Stimulated activated CD4-positive, alpha-beta T cell treated with anti-CD3 and anti-CD28 coated beads, Interleukin-15, amount 100 ng/mL, for 1 hour (primary cell): ENCODE measurements around the gene TSTD2.

ENCODE experiments used
- DNase-seq, 2 donors: peaks; one replicate each; pipeline ENCODE4 v3.0.0-alpha.2; 2020; ENCODE audit warnings: low read depth in 1 of 2, low spot score in 1 of 2

TSTD2 gene

GRCh38 chr9:97564291-97565175 is 68.6 kb downstream of the TSTD2 start:
- DNase-seq, result no peak

GRCh38 chr9:97563458-97564135 is 69.6 kb downstream of the TSTD2 start:
- DNase-seq, result no peak

GRCh38 chr9:97562542-97562941 is 70.6 kb downstream of the TSTD2 start:
- no peak for DNase-seq

GRCh38 chr9:97561501-97561900 is 71.7 kb downstream of the TSTD2 start:
- no peak for DNase-seq

GRCh38 chr9:97560851-97561250 is 72.3 kb downstream of the TSTD2 start:
- DNase-seq, result no peak

GRCh38 chr9:97560154-97560553 is 73.0 kb downstream of the TSTD2 start:
- DNase-seq, result no peak

- no peak for DNase-seq
Observed at GRCh38 chr9:97559111-97559514, 74.1 kb downstream of the TSTD2 start.

GRCh38 chr9:97558701-97559101 is 74.5 kb downstream of the TSTD2 start:
- DNase-seq, result no peak

- DNase-seq, result no peak
Observed at GRCh38 chr9:97557606-97558095, 75.5 kb downstream of the TSTD2 start.

GRCh38 chr9:97556721-97557605 is 76.2 kb downstream of the TSTD2 start:
- DNase-seq, result no peak

GRCh38 chr9:97556036-97556720 is 77.0 kb downstream of the TSTD2 start:
- DNase-seq, result no peak

- DNase-seq, result no peak
Observed at GRCh38 chr9:97555164-97555563, 78.0 kb downstream of the TSTD2 start.

- DNase-seq, result no peak
Observed at GRCh38 chr9:97554566-97555075, 78.5 kb downstream of the TSTD2 start.

- DNase-seq, result no peak
Observed at GRCh38 chr9:97553841-97554240, 79.3 kb downstream of the TSTD2 start.

GRCh38 chr9:97553141-97553540 is 80.0 kb downstream of the TSTD2 start:
- DNase-seq, result no peak

GRCh38 chr9:97551308-97551707 is 81.9 kb downstream of the TSTD2 start:
- no peak for DNase-seq

- DNase-seq, result no peak
Observed at GRCh38 chr9:97550386-97550785, 82.8 kb downstream of the TSTD2 start.
